Prostate gland (tissue), 2 donors: ENCODE results near the gene CACNA1B. TPM values are rescaled to one million over a fixed set of nuclear protein-coding genes. Genes with fewer than 3 reads are reported as not detected.

ENCODE experiments used
- DNase-seq: peaks from one replicate; pipeline ENCODE4 v3.0.0-alpha.2; 2019; ENCODE audit warnings: low spot score
- H3K27ac ChIP-seq, 2 donors: fragments of 200-600 bp; sonication (generic); 2 replicates each; pipeline ENCODE4 v1.5.1; 2017 to 2019
- H3K27me3 ChIP-seq: fragments of 200-600 bp; sonication (generic); replicated peaks from 2 replicates; pipeline ENCODE4 v1.5.1; 2019; ENCODE audit not compliant: insufficient read depth
- H3K36me3 ChIP-seq, 2 donors: fragments of 200-600 bp; sonication (generic); 1 replicate in 1 of 2; 2 replicates in 1 of 2; pipeline versions ENCODE4 v1.5.1 to v1.8.1; 2017 to 2019
- H3K4me1 ChIP-seq: fragments of 200-600 bp; sonication (generic); replicated peaks from 2 replicates; pipeline ENCODE4 v1.5.1; 2019
- H3K4me3 ChIP-seq, 2 donors: fragments of 200-600 bp; sonication (generic); 2 replicates each; pipeline ENCODE4 v1.5.1; 2017 to 2019
- H3K9me3 ChIP-seq: fragments of 200-600 bp; sonication (generic); 2 replicates; pipeline ENCODE4 v1.5.1; 2017
- CTCF ChIP-seq, 4 experiments: fragments of 200-600 bp in 2 of 4; fragments of 450-650 bp in 2 of 4; sonication (generic) in 2 of 4; IDR thresholded peaks; 1 replicate in 3 of 4; 2 replicates in 1 of 4; pipeline ENCODE4 v1.5.1; 2016 to 2019; ENCODE audit warnings: antibody characterized with exemption in 4 of 4, mild to moderate bottlenecking in 2 of 4, moderate library complexity in 2 of 4
- POLR2A ChIP-seq: fragments of 450-650 bp; IDR thresholded peaks from one replicate; pipeline ENCODE4 v1.6.1; 2016; ENCODE audit warnings: antibody characterized with exemption, mild to moderate bottlenecking
- POLR2AphosphoS5 ChIP-seq: sonication (generic); formaldehyde crosslinking; IDR thresholded peaks from one replicate; pipeline ENCODE4 v1.6.1; 2017; ENCODE audit warnings: antibody characterized with exemption
- WGBS: methylation state at CpG from one replicate; pipeline ENCODE4 v1.1.5; 2018; 5-methylcytosine and 5-hydroxymethylcytosine counted together
- intact Hi-C: fragments of 100-400 bp; cut with DNase I; formaldehyde crosslinking; loops from one replicate; pipeline ENCODE4 v1.14.2; 2022
- total RNA-seq, 2 donors: library from RNA; depleted of rRNA; stranded (reverse); fragments of >200 nt; gene quantifications; one replicate each; pipeline ENCODE4 v1.1.0, GENCODE V29; 2016

CACNA1B gene
- total RNA-seq, 2 donors from 2014 or later = 0.36 to 6.0 TPM

GRCh38 chr9:138119202-138120027 lies 241.8 kb downstream of the CACNA1B start:
- no peak overlapping the region for H3K27ac ChIP-seq
- no peaks in the 10 kb centered on the region for H3K27me3 ChIP-seq
- no peaks in the 10 kb centered on the region for H3K4me1 ChIP-seq
- WGBS = 88% methylated on average over 25 of the region's 25 CpGs
- TF ChIP-seq CTCF (IDR thresholded peaks at IDR 0.05) (no peak), POLR2AphosphoS5 (no peak), POLR2A (no peak)
- intact Hi-C loops = no loop called here
- no peak overlapping the region for H3K4me3 ChIP-seq
- no peak for DNase-seq
- H3K36me3 ChIP-seq = no peaks in the 10 kb centered on the region
- no peaks in the 10 kb centered on the region for H3K9me3 ChIP-seq

- Histone ChIP-seq H3K9me3 (no peaks in the 10 kb centered on the region), H3K4me3 (no peak overlapping the region), H3K27ac (no peak overlapping the region), H3K4me1 (no peaks in the 10 kb centered on the region), H3K36me3 (no peaks in the 10 kb centered on the region), H3K27me3 (no peaks in the 10 kb centered on the region)
- intact Hi-C loops = no loop called here
- DNase-seq = no peak
- TF ChIP-seq CTCF (IDR thresholded peaks at IDR 0.05) = no peak
- TF ChIP-seq POLR2AphosphoS5 = no peak
- TF ChIP-seq POLR2A = no peak
- 98% methylated on average over 22 of the region's 23 CpGs for WGBS
Measured at GRCh38 chr9:138120072-138120471, 242.5 kb downstream of the CACNA1B start.

- Histone ChIP-seq H3K27ac (no peak overlapping the region), H3K4me1 (no peaks in the 10 kb centered on the region), H3K9me3 (no peaks in the 10 kb centered on the region), H3K27me3 (no peaks in the 10 kb centered on the region), H3K4me3 (no peak overlapping the region), H3K36me3 (no peaks in the 10 kb centered on the region)
- 94% methylated on average over 30 of the region's 36 CpGs for WGBS
- intact Hi-C loops = no loop called here
- TF ChIP-seq POLR2A (no peak), CTCF (IDR thresholded peaks at IDR 0.05) (no peak), POLR2AphosphoS5 (no peak)
- no peak for DNase-seq
Measured at GRCh38 chr9:138120511-138121437, 243.2 kb downstream of the CACNA1B start.

GRCh38 chr9:138121438-138122050 lies 244.0 kb downstream of the CACNA1B start:
- no peaks in the 10 kb centered on the region for H3K4me1 ChIP-seq
- WGBS = 92% methylated on average over 32 of the region's 32 CpGs
- intact Hi-C loops = no loop called here
- no peak overlapping the region for H3K27ac ChIP-seq
- H3K27me3 ChIP-seq = no peaks in the 10 kb centered on the region
- TF ChIP-seq POLR2A (no peak), CTCF (IDR thresholded peaks at IDR 0.05) (no peak), POLR2AphosphoS5 (no peak)
- H3K36me3 ChIP-seq = no peaks in the 10 kb centered on the region
- DNase-seq = no peak
- H3K9me3 ChIP-seq = no peaks in the 10 kb centered on the region
- H3K4me3 ChIP-seq = no peak overlapping the region
